ENCODE results near the gene DRC7. TPM values are rescaled to one million over a fixed set of nuclear protein-coding genes. Genes with fewer than 3 reads are reported as not detected.
"Not testable (repeated sequence)": the region's sequence is repeated elsewhere in the genome, so short reads cannot be mapped to it uniquely, and the experiment has no call there.

DRC7 gene
- total RNA-seq, 1 donor from 2014 or later = not detected

GRCh38 chr16:57666353-57667047 lies 28.1 kb upstream of the DRC7 start:
- H3K27ac Mint-ChIP-seq = no peak overlapping the region
- no peaks in the 10 kb centered on the region for H3K4me1 Mint-ChIP-seq
- H3K9me3 Mint-ChIP-seq = no peaks in the 10 kb centered on the region
- intact Hi-C loops (cut with micrococcal nuclease) = no loop called here
- peaks cover 9% of the 10 kb centered on the region for H3K27me3 Mint-ChIP-seq
- H3K4me3 Mint-ChIP-seq = no peak overlapping the region
- no peak for DNase-seq
- no peaks in the 10 kb centered on the region for H3K36me3 Mint-ChIP-seq (ENCODE audit: low read depth)

DNA sequence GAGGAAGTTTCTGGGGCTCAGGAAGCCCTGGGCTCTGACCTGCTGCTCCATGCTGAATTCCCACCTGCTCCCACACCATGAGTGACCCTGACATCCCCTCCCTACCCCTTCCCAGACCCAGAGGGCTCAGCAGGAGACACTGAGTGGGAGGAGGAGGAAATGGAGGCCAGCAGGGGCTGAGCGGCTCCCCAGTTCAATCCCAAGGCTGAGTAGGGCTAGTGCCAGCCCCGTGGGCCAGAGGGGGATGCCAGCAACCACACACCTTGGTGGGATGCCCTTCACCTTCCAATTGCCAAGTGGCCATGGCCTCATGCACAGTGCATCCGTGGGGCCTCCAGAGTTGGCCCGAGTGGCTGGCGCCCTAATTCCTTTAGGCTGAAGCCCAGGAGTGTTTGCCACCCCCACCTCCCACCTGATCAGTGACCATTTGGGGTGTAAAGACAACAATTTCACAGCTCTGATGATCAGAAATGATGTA lies 27.5 kb upstream of the DRC7 start:
- intact Hi-C loops (cut with micrococcal nuclease) = no loop called here
- Mint-ChIP-seq H3K4me3 (no peak overlapping the region), H3K9me3 (no peaks in the 10 kb centered on the region), H3K27me3 (peaks cover 11% of the 10 kb centered on the region), H3K36me3 (ENCODE audit: low read depth) (no peaks in the 10 kb centered on the region), H3K27ac (no peak overlapping the region), H3K4me1 (no peaks in the 10 kb centered on the region)
- DNase-seq = no peak

- no peaks in the 10 kb centered on the region for H3K9me3 Mint-ChIP-seq
- H3K27me3 Mint-ChIP-seq = peaks cover 11% of the 10 kb centered on the region
- DNase-seq = no peak
- no peaks in the 10 kb centered on the region for H3K36me3 Mint-ChIP-seq (ENCODE audit: low read depth)
- H3K4me1 Mint-ChIP-seq = no peaks in the 10 kb centered on the region
- intact Hi-C loops (cut with micrococcal nuclease) = no loop called here
- no peak overlapping the region for H3K4me3 Mint-ChIP-seq
- no peak overlapping the region for H3K27ac Mint-ChIP-seq
These were observed 26.9 kb upstream of the DRC7 start for GRCh38 chr16:57667526-57668262.

GRCh38 chr16:57668263-57668571 lies 26.4 kb upstream of the DRC7 start, which contains the start of gene ADGRG3:
Gene ADGRG3 (plus strand): TSS chr16:57668306. CDS start chr16:57668348, 42 bp downstream.
- H3K27ac Mint-ChIP-seq = no peak within 1 kb of the TSS
- H3K4me3 Mint-ChIP-seq = no peak within 1 kb of the TSS
- H3K4me1 Mint-ChIP-seq = no peaks in the 10 kb centered on the region
- intact Hi-C loops (cut with micrococcal nuclease) = no loop called here
- peaks cover 12% of the 10 kb centered on the region for H3K27me3 Mint-ChIP-seq
- no peaks in the 10 kb centered on the region for H3K36me3 Mint-ChIP-seq (ENCODE audit: low read depth)
- H3K9me3 Mint-ChIP-seq = no peaks in the 10 kb centered on the region
- no peak for DNase-seq

- Mint-ChIP-seq H3K4me3 (no peak overlapping the region), H3K36me3 (ENCODE audit: low read depth) (no peaks in the 10 kb centered on the region), H3K27ac (no peak overlapping the region), H3K4me1 (no peaks in the 10 kb centered on the region), H3K27me3 (peaks cover 18% of the 10 kb centered on the region), H3K9me3 (no peaks in the 10 kb centered on the region)
- DNase-seq = no peak
- intact Hi-C loops (cut with micrococcal nuclease) = no loop called here
These were observed 25.8 kb upstream of the DRC7 start for GRCh38 chr16:57668630-57669475.

DNA sequence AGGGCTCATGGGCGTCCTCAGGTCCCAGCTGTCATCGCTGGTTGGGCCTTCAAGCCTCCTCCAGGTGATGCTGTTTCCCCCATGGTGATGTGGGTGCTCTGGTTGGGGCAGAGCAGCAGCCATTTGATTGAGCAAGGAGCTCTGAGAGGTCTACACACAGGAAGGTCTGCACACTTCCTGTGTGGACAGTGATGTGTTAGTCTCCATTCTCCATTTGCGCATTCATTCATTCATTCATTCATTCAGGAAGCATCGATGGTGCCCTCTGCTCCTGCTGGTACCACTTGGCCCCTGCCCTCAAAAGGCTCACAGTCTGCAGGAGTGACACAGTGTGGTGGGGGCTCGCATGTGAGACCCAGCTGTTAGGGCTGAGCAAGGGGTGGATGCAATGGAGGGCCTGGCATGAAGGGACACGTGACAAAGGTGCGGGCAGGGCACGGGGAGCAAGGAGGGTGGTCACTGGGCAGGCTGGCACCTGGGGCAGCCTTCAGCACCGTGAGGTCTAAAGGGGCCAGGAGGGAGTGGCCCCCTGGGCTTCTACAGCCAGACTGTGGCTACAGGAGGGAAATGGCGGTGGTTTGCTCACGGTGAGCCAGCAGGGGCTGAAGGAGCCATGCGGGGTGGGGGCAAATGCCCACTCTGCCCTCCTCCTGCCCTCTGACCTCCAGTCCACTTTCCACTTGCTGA lies 25.0 kb upstream of the DRC7 start:
- no peak for DNase-seq
- intact Hi-C loops (cut with micrococcal nuclease) = no loop called here
- Mint-ChIP-seq H3K36me3 (ENCODE audit: low read depth) (no peaks in the 10 kb centered on the region), H3K27me3 (peaks cover 20% of the 10 kb centered on the region), H3K9me3 (no peaks in the 10 kb centered on the region), H3K27ac (no peak overlapping the region), H3K4me3 (no peak overlapping the region), H3K4me1 (no peaks in the 10 kb centered on the region)

DNA sequence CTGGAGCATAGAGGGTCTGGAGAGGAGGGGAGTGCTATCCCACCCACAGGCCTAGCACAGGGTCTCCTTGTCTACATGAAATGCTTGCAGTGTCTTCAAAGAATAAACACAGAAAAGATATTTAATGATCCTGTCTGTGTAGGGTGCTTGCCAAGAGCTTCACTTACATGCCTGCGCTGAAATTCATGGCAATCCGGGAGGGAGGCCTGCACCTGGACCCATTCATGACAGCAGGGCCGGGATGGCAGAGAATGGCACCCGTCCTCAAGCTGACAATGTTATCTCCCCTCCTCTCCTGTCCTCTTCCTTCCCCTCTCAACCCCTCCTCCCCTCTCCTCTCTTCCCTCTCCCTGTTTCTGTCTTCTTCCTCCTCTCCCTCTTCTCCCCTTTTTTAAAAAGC lies 24.4 kb upstream of the DRC7 start:
- H3K9me3 Mint-ChIP-seq = no peaks in the 10 kb centered on the region
- H3K4me1 Mint-ChIP-seq = no peaks in the 10 kb centered on the region
- no peak overlapping the region for H3K27ac Mint-ChIP-seq
- H3K27me3 Mint-ChIP-seq = peaks cover 20% of the 10 kb centered on the region
- intact Hi-C loops (cut with micrococcal nuclease) = no loop called here
- H3K4me3 Mint-ChIP-seq = no peak overlapping the region
- H3K36me3 Mint-ChIP-seq (ENCODE audit: low read depth) = no peaks in the 10 kb centered on the region
- DNase-seq = no peak

GRCh38 chr16:57671451-57671850 lies 23.2 kb upstream of the DRC7 start:
- H3K9me3 Mint-ChIP-seq; intact Hi-C loops (cut with micrococcal nuclease); H3K27ac Mint-ChIP-seq; H3K4me3 Mint-ChIP-seq; H3K36me3 Mint-ChIP-seq (ENCODE audit: low read depth); DNase-seq; H3K4me1 Mint-ChIP-seq: not testable (repeated sequence)
- H3K27me3 Mint-ChIP-seq = peaks cover 20% of the 10 kb centered on the region

DNA sequence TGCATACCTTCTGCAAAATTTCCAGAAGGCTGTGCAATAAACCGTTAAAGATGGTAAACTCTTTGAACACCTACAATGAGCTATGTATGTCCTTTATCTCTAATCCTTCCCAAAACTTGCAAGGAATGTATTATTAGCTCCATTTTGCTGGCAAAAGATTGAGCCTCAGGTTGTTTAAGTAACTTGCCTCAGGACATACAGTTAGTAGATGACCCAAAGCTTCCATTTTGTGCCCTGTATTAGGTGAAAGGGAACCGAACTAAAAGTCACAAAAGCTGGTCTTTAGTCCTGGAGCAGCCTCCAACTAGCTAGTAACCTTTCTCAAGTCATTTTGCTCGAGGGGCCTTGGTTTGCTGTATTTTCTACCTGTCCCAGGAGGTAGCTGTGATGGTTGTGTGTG lies 22.2 kb upstream of the DRC7 start:
- no peaks in the 10 kb centered on the region for H3K9me3 Mint-ChIP-seq
- H3K27me3 Mint-ChIP-seq = peaks cover 20% of the 10 kb centered on the region
- no peak overlapping the region for H3K4me3 Mint-ChIP-seq
- H3K4me1 Mint-ChIP-seq = no peaks in the 10 kb centered on the region
- no peak for DNase-seq
- H3K36me3 Mint-ChIP-seq (ENCODE audit: low read depth) = no peaks in the 10 kb centered on the region
- intact Hi-C loops (cut with micrococcal nuclease) = no loop called here
- no peak overlapping the region for H3K27ac Mint-ChIP-seq

- Mint-ChIP-seq H3K27ac (no peak overlapping the region), H3K27me3 (peaks cover 20% of the 10 kb centered on the region), H3K4me3 (no peak overlapping the region), H3K4me1 (no peaks in the 10 kb centered on the region), H3K9me3 (no peaks in the 10 kb centered on the region), H3K36me3 (ENCODE audit: low read depth) (no peaks in the 10 kb centered on the region)
- intact Hi-C loops (cut with micrococcal nuclease) = no loop called here
- DNase-seq = no peak
These were observed 21.8 kb upstream of the DRC7 start for GRCh38 chr16:57672824-57673223.

- H3K9me3 Mint-ChIP-seq = no peaks in the 10 kb centered on the region
- H3K4me3 Mint-ChIP-seq = no peak overlapping the region
- H3K27me3 Mint-ChIP-seq = peaks cover 16% of the 10 kb centered on the region
- intact Hi-C loops (cut with micrococcal nuclease) = no loop called here
- H3K36me3 Mint-ChIP-seq (ENCODE audit: low read depth) = no peaks in the 10 kb centered on the region
- peaks cover 1% of the 10 kb centered on the region for H3K4me1 Mint-ChIP-seq
- H3K27ac Mint-ChIP-seq = no peak overlapping the region
- DNase-seq = no peak
These were observed 18.7 kb upstream of the DRC7 start for GRCh38 chr16:57675741-57676551.

GRCh38 chr16:57676553-57677085 lies 18.0 kb upstream of the DRC7 start:
- no peaks in the 10 kb centered on the region for H3K36me3 Mint-ChIP-seq (ENCODE audit: low read depth)
- DNase-seq = no peak
- H3K4me1 Mint-ChIP-seq = peaks cover 1% of the 10 kb centered on the region
- no peaks in the 10 kb centered on the region for H3K9me3 Mint-ChIP-seq
- H3K27me3 Mint-ChIP-seq = peaks cover 12% of the 10 kb centered on the region
- H3K4me3 Mint-ChIP-seq = no peak overlapping the region
- intact Hi-C loops (cut with micrococcal nuclease) = no loop called here
- no peak overlapping the region for H3K27ac Mint-ChIP-seq

Data from activated CD4-positive, alpha-beta T cell treated with anti-CD3 and anti-CD28 coated beads, Interleukin-2, amount 10 ng/mL, durations not matched to agents 24 days and 14 days (primary cell).